AG10803 (cell line): ENCODE results near the gene TAF3.

Source experiments
- DNase-seq: peaks from one replicate; pipeline ENCODE4 v3.0.0; 2010; ENCODE audit warnings: low read depth
- H3K4me3 ChIP-seq: 2 replicates; pipeline ENCODE4 v1.5.1; 2011; ENCODE audit warnings: mild to moderate bottlenecking, low read length, control low read depth
- TF ChIP-seq, protein P1 (sequence below): conservative IDR thresholded peaks from 2 replicates; pipeline ENCODE4 v1.5.1; 2011; ENCODE audit warnings: mild to moderate bottlenecking, low read length, control low read depth, inconsistent platforms

The TAF3 gene

DNA sequence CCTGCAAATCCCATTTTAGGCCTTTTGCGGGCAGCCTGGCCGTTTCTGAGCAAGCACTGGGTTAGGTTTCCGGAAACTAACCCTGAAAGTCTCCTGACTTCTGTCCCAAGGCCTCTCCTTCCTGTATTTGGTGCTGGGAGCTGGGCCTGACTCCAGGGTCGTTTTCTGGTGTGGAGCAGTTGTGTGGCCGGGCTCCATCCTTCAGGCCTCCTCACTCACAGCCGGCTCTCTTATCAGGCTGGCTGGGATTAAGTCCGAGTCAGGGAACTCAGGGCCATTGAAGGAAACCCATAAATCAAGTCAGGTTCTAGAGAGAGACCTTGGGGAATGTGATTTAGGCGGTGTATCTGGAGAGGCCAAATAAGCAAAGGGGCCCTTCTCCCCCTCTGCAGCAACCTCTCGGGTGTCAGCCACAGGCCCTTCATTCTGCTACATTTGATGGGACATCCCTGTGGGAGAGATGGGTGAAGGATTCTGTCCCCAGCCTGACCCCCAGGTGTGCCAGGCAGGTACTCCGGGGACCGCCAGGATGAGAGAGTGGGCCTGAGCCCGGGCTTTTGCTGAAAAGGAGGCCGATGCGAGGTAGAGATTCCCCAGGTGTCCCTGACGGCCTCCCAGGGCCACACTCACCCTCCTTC is 239.4 kb downstream of the TAF3 start:
- TF ChIP-seq, protein P1, sequence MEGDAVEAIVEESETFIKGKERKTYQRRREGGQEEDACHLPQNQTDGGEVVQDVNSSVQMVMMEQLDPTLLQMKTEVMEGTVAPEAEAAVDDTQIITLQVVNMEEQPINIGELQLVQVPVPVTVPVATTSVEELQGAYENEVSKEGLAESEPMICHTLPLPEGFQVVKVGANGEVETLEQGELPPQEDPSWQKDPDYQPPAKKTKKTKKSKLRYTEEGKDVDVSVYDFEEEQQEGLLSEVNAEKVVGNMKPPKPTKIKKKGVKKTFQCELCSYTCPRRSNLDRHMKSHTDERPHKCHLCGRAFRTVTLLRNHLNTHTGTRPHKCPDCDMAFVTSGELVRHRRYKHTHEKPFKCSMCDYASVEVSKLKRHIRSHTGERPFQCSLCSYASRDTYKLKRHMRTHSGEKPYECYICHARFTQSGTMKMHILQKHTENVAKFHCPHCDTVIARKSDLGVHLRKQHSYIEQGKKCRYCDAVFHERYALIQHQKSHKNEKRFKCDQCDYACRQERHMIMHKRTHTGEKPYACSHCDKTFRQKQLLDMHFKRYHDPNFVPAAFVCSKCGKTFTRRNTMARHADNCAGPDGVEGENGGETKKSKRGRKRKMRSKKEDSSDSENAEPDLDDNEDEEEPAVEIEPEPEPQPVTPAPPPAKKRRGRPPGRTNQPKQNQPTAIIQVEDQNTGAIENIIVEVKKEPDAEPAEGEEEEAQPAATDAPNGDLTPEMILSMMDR = no peak
- H3K4me3 ChIP-seq = no peak overlapping the region
- no peak for DNase-seq

DNA sequence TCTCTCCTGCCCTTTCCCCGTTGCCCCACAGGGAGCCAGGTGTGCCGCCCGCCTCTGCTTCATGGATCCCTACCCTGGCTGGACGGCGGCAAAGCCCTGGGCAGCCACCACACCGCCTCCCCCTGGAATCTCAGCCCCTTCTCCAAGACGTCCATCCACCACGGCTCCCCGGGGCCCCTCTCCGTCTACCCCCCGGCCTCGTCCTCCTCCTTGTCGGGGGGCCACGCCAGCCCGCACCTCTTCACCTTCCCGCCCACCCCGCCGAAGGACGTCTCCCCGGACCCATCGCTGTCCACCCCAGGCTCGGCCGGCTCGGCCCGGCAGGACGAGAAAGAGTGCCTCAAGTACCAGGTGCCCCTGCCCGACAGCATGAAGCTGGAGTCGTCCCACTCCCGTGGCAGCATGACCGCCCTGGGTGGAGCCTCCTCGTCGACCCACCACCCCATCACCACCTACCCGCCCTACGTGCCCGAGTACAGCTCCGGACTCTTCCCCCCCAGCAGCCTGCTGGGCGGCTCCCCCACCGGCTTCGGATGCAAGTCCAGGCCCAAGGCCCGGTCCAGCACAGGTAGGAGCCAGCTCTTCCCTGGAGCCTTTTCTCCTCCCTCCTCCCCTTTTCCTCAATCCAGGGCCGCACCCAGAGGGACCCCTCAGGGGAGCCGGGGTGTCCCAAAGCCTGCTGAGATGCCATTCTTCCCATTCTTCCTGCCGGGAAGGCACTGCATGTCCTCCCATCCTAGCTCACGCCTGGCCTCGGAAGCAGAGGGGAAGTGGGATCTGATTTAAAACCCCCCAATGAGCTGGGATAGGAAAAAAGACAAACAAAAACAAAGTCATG is 240.2 kb downstream of the TAF3 start:
- TF ChIP-seq, protein P1 = no peak
- H3K4me3 ChIP-seq = no peak overlapping the region
- no peak for DNase-seq

DNA sequence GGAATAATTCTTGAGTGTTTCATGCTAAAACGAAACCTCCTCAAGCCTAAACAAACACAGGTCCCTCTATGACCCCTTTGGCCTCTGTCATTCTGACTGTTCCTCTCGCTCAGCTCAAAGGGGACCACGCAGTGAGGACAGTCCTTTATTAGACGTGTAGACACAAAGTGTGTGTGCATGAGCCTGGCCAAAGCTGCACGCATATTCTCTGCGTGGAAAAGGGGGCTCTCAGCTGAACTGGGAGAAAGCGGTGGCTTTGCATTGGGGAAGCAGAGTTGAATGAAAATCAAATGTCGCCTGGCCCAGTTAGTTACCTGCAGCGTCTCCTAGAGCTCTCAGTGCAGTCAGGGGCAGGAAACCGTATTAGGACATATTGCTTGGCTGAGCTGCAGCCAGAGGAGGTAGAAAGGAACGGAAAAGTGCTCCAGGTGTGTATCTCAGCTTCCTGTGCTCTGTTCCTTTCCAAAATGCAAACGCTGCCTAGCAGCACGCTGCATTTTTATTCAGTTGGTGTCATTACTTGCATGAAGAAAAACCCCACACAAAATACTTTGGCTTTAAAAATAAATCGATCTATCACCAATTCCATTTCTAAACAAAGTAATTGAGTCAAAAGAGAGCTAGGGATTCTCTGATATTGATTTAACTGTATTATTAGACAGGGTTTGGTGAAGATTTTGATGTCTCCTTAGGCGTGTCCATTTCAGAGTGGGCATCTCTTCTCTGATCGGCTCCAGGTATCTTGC is 241.1 kb downstream of the TAF3 start:
- TF ChIP-seq, protein P1 = no peak
- DNase-seq = no peak
- no peak overlapping the region for H3K4me3 ChIP-seq

DNA sequence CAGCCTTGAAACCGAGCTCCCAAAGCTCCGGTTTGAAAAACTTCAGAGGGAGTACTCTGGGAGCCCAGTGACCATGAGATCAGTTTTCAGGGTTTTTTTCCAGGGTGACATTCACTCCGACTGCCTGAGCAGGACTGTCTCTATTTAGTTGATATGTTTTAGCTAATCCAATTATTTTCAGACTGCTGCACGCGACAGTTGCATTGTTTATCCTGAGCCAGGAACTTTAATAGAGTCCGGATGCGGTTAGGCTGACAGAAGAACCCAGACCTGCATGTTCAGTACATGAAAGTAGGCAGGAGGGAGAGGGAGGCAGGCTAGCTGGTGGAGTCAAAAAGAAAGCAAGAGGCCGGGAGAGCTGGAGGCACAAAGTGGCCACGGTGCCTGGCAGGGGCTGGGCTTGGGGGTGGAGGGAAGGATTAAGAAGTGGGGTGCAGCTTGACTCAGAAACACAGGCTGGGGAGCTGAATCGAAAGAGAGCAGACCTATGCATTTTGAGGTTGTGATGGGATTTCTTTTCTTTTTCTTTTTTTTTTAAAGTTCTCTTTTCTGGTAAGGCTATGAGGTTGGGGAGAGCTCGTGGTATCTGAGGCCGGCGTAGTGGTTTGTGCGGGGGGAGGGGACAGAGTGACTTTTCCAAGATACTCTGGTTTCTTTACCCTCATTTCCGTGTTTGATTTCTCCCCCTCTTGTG is 241.9 kb downstream of the TAF3 start:
- peak; percentile 50 for DNase-seq
- TF ChIP-seq, protein P1 = no peak
- peak overlapping the region; percentile 30 for H3K4me3 ChIP-seq

DNA sequence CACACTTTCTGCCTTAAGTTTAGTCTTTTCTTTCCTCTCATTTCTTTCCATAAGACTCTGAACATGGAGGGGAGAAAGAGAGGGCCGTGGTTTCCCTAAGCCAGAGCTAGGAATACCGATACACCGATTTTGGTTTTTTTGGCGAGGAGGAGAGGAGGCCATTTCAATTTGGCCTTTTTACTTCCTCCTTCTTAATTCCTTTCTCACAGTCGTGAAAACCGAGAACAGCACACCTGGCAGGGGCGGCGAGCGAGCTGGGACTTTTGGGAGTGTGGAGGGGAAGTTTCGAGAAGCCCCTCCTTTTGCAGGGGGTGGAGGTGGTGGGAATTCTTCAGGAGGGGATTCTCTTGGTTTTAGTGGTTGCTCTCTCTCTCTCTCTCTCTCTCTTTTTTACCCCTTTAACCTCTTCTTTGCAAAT is 242.4 kb downstream of the TAF3 start:
- H3K4me3 ChIP-seq = no peak overlapping the region
- DNase-seq = no peak
- TF ChIP-seq, protein P1 = no peak

DNA sequence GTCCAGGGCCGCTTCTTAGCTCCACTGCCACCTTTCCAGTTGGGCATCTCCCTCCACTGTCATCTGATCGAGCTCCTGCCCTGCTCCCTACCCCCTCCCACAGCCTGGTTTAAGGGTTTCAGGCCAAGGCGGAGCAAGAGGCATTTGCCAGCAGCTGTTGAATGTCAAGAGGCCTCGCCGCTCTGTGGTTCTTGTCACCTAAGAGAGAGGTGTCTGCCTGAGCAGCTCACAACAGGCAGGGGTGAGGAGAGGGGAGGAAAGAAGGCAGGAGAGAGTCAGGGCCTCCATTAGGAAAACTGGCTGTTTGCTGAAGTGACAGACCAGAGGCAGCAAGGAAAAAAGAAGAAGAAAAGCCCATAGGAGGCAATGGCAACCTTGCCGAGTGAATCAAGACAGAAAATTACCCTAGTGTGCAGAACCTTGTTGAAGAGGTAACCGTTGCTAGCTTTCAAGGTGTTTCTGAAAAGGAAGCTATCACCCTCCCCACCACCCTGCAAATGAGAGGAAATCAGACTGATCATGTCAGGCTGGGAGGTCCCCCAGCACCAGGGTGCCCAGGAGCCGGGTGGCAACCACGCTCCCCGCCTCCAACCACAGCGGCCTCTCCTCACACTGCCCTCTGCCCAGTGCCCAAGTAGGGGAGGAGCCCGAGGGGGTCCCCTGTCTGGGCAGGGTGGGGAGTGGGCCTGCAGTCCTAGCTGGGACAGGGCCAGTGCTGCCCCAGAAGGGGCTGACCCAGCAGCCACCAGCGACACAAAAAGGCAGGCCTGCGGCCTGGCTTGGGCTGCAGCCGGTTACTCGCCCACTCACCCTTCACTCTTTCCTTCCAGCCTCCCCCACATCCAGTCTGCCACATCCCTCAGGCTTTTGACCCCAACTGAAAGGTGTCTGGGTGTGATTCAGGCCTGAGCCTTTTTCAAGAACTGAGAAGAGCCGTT is 243.2 kb downstream of the TAF3 start:
- TF ChIP-seq, protein P1 = no peak
- no peak overlapping the region for H3K4me3 ChIP-seq
- no peak for DNase-seq
